OCI-LY7 (cell line): ENCODE data around the gene SLC22A4.

Experiments
- EZH2phosphoT487 ChIP-seq: fragments of 200-600 bp; sonication (generic); IDR thresholded peaks from 2 replicates; pipeline ENCODE4 v1.6.1; 2018; ENCODE audit warnings: low read depth, borderline replicate concordance, mild to moderate bottlenecking, mixed run types, antibody characterized with exemption, low read length, moderate library complexity, mixed read lengths
- TF ChIP-seq, protein P1 (sequence below): fragments of 200-600 bp; sonication (generic); conservative IDR thresholded peaks from 2 replicates; pipeline ENCODE4 v1.5.1; 2014; ENCODE audit warnings: mild to moderate bottlenecking, antibody characterized with exemption, low read length, moderate library complexity, mixed read lengths

DNA sequence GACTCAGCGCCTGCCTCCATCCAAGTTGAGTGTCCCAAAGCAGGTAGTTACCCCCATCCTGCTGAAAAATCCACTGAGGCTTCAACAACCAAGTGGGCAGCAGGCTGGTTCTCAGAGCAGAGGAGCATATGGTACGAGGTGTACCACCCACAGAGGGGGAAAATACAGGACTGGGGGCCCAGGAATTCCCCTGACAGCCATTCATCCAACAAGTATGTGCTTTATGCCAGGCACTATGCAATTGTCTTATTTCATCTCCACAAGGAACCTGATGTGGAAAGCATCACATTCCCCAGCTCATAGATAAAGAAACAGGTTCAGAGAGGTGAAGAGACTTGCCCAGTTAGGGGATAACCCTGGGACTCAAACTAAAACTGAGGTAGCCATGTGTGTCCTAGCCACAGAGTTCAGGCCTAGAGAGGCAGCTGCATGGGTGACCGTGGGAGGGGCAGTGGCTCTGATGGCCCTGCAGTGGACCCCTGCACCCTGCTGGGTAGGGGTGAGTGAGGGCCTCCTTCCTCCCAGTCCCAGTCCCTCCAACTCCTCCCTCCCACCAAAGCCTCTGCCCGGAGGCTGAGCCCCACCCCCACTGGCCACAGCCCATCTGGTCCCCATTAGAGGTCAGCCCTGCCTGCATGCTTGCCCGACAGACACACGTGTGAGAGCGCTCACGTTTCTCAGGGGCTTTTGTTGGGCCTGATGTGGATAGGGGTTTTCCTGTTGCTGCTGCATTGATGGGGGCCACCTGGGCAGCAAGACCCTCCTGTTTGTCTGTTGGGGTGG, 25.2 kb upstream of the SLC22A4 start:
- TF ChIP-seq, protein P1, sequence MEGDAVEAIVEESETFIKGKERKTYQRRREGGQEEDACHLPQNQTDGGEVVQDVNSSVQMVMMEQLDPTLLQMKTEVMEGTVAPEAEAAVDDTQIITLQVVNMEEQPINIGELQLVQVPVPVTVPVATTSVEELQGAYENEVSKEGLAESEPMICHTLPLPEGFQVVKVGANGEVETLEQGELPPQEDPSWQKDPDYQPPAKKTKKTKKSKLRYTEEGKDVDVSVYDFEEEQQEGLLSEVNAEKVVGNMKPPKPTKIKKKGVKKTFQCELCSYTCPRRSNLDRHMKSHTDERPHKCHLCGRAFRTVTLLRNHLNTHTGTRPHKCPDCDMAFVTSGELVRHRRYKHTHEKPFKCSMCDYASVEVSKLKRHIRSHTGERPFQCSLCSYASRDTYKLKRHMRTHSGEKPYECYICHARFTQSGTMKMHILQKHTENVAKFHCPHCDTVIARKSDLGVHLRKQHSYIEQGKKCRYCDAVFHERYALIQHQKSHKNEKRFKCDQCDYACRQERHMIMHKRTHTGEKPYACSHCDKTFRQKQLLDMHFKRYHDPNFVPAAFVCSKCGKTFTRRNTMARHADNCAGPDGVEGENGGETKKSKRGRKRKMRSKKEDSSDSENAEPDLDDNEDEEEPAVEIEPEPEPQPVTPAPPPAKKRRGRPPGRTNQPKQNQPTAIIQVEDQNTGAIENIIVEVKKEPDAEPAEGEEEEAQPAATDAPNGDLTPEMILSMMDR = no peak
- TF ChIP-seq EZH2phosphoT487 = no peak
